AG04450 (cell line): Measurements from ENCODE around the gene FAF1. TPM values are rescaled to one million over a fixed set of nuclear protein-coding genes. Genes with fewer than 3 reads are reported as not detected.
"Not testable (repeated sequence)": the region's sequence is repeated elsewhere in the genome, so short reads cannot be mapped to it uniquely, and the experiment has no call there.

ENCODE experiments used
- CTCF ChIA-PET: fragments of 300-600, 350-600 bp; formaldehyde crosslinking; extraction: SDS; loops from one replicate; lab custom pipeline; 2022; ENCODE audit warnings: antibody characterized with exemption, inconsistent platforms; lab: Charles Lee
- POLR2A ChIA-PET: fragments of 350-600 bp; formaldehyde crosslinking; extraction: SDS; loops from one replicate; lab custom pipeline; 2021; ENCODE audit warnings: antibody characterized with exemption, inconsistent platforms; lab: Yijun Ruan, JAX
- DNase-seq: peaks from one replicate; pipeline ENCODE4 v3.0.0-alpha.2; 2011; ENCODE audit warnings: low read depth, low spot score
- H3K27ac ChIP-seq: one replicate; pipeline ENCODE4 v1.5.1; 2012; ENCODE audit warnings: low read depth, low read length, control low read depth
- H3K27me3 ChIP-seq: one replicate; pipeline ENCODE4 v1.6.0; 2012; ENCODE audit warnings: low read length; ENCODE audit not compliant: control insufficient read depth, insufficient read depth
- H3K4me3 ChIP-seq: 2 replicates; pipeline ENCODE4 v1.5.1; 2011; ENCODE audit warnings: mild to moderate bottlenecking, low read depth, low read length, control low read depth
- H3K9me3 ChIP-seq: 2 replicates; pipeline ENCODE4 v1.5.1; 2012; ENCODE audit warnings: low read length; ENCODE audit not compliant: control insufficient read depth, insufficient read depth
- polyA plus RNA-seq: library from polyadenylated mRNA; depleted of rRNA; stranded (reverse); fragments of >200 nt; gene quantifications from 2 replicates; pipeline ENCODE4 v1.2.3, GENCODE V29; 2011
- TF ChIP-seq, protein P1 (sequence below): IDR thresholded peaks from 2 replicates; pipeline ENCODE4 v1.5.1; 2011; ENCODE audit warnings: low read depth, low read length, control low read depth, inconsistent platforms

FAF1 gene
- polyA plus RNA-seq, 1 experiment, result 37.9 TPM

DNA sequence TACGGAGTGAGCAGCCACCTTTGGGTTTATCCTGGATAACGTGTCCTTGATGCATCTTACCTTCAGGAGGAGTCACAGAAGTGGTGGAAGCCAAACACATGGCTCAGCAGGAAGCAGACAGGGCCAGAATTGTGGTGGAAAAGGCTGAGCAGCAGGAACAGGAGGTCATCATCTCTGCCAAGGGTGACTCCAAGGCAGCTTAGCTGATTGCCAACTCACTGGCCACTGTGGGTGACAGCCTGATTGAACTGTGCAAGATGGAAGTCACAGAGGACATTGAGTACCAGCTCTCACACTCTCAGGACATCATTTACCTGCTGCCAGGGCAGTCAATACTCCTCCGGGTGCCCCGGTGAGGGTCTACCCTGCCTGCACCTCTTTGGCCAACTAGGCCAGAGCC, 179.3 kb downstream of the FAF1 start:
- no peaks in the 10 kb centered on the region for H3K27me3 ChIP-seq
- no peaks in the 10 kb centered on the region for H3K9me3 ChIP-seq
- ChIA-PET POLR2A (no interaction called here), CTCF (no interaction called here)
- no peak overlapping the region for H3K4me3 ChIP-seq
- no peak overlapping the region for H3K27ac ChIP-seq
- TF ChIP-seq, protein P1, sequence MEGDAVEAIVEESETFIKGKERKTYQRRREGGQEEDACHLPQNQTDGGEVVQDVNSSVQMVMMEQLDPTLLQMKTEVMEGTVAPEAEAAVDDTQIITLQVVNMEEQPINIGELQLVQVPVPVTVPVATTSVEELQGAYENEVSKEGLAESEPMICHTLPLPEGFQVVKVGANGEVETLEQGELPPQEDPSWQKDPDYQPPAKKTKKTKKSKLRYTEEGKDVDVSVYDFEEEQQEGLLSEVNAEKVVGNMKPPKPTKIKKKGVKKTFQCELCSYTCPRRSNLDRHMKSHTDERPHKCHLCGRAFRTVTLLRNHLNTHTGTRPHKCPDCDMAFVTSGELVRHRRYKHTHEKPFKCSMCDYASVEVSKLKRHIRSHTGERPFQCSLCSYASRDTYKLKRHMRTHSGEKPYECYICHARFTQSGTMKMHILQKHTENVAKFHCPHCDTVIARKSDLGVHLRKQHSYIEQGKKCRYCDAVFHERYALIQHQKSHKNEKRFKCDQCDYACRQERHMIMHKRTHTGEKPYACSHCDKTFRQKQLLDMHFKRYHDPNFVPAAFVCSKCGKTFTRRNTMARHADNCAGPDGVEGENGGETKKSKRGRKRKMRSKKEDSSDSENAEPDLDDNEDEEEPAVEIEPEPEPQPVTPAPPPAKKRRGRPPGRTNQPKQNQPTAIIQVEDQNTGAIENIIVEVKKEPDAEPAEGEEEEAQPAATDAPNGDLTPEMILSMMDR, result no peak
- no peak for DNase-seq

GRCh38 chr1:50779801-50780200, 180.3 kb downstream of the FAF1 start:
- no peak overlapping the region for H3K27ac ChIP-seq
- no peak for DNase-seq
- no peaks in the 10 kb centered on the region for H3K27me3 ChIP-seq
- ChIA-PET CTCF (interaction anchor here (1.1 kb wide), 1 partner anchor 93 kb away, joined by 3 read pairs; no protein-coding TSS in a partner anchor), POLR2A (no interaction called here)
- TF ChIP-seq, protein P1, result no peak
- no peak overlapping the region for H3K4me3 ChIP-seq
- H3K9me3 ChIP-seq, result no peaks in the 10 kb centered on the region

DNA sequence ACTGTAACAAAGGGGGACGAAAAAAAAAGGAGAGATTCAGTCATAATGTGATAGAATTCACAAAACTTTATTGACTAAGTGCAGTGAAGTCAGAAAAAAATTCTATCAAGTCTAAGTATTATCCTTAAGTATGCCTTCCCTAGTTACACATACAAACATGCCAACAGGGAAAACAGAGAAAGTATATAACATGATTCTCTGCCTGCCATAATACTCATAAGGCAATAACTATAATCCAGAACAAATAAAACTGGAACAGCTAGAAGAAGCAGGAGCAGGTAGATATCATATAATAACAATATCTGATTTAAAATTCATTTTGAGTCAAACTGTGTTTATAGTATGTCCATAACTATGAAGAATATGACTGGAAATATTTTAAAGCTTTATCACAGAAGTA, 184.3 kb downstream of the FAF1 start:
- H3K4me3 ChIP-seq, result no peak overlapping the region
- no peaks in the 10 kb centered on the region for H3K9me3 ChIP-seq
- POLR2A ChIA-PET, result interaction anchor here (0.6 kb wide), 1 partner anchor 460 kb away, joined by 3 read pairs; no protein-coding TSS in a partner anchor
- TF ChIP-seq, protein P1, result no peak
- no peaks in the 10 kb centered on the region for H3K27me3 ChIP-seq
- CTCF ChIA-PET, result interaction anchor here (0.6 to 9.1 kb wide), 16 partner anchors 9 to 493 kb away, joined by 3 to 181 read pairs (median 6); no protein-coding TSS in a partner anchor
- no peak for DNase-seq
- H3K27ac ChIP-seq, result no peak overlapping the region

DNA sequence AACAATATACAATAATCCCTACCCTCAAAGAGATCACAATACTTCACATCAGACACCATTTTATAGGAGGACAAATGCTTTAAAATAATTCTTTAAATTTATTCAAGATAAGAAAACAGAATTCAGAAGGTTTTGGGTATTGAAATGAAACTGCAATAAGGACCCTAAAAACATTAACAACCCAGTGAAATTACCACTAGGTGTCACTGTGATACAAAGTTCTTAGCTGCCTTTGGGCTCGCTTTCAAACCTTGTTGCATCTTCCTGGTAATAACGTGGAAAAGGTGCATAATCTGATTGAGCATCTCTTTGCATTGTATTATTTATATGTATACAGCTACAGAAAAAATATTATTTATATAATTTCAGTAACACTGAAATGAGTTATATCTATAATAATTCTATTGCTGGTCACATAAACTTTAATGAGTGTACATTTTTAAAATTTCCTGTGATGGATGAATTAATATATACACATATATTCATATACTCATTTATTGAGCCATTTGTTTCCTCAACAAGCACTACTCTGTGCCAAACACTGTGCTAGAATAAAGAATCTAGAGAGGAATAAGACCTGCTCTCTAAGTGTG, 185.2 kb downstream of the FAF1 start:
- TF ChIP-seq, protein P1, result peak; percentile 71
- no peaks in the 10 kb centered on the region for H3K27me3 ChIP-seq
- H3K27ac ChIP-seq, result no peak overlapping the region
- no peak overlapping the region for H3K4me3 ChIP-seq
- ChIA-PET POLR2A (no interaction called here), CTCF (interaction anchor here (0.5 to 9.1 kb wide), 53 partner anchors 8 to 521 kb away, joined by 3 to 181 read pairs (median 4); partner anchors contain the start of gene CDKN2C)
- no peaks in the 10 kb centered on the region for H3K9me3 ChIP-seq
- DNase-seq, result peak; percentile 39

DNA sequence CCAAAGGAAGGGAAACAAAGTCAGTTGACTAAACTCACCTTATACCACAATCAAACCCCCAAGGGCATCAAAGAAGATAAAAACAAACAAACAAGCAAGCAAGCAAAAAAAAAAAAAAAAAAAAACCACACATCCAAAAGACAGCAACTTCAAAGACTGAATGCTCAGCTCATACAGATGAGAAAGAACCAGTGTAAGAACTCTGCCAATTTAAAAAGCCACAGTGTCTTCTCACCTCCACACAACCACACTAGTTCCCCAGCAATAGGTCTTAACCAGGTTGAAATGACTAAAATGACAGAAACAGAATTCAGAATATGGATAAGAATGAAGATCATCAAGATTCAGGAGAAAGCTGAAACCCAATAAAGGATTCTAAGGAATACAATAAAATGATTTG, 193.4 kb downstream of the FAF1 start:
- no peak overlapping the region for H3K4me3 ChIP-seq
- POLR2A ChIA-PET, result no interaction called here
- no peak overlapping the region for H3K27ac ChIP-seq
- CTCF ChIA-PET, result interaction anchor here (0.6 to 1.3 kb wide), 4 partner anchors 8 to 747 kb away, joined by 3 to 6 read pairs (median 4); no protein-coding TSS in a partner anchor
- no peaks in the 10 kb centered on the region for H3K9me3 ChIP-seq
- TF ChIP-seq, protein P1, result no peak
- DNase-seq, result no peak
- H3K27me3 ChIP-seq, result no peaks in the 10 kb centered on the region

DNA sequence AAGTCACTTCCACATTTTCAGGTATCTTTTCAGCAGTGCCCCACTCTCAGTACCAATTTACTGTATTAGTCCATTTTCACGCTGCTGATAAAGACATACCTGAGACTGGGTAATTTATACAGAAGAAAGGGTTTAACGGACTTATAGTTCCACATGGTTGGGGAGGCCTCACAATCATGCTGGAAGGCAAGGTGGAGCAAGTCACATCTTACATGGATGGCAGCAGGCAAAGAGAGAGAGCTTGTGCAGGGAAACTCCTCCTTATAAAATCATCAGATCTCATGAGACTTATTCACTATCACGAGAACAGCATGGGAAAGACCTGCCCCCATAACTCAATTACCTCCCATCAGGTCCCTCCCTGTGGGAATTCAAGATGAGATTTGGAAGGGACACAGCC, 203.5 kb downstream of the FAF1 start:
- H3K27me3 ChIP-seq, DNase-seq, POLR2A ChIA-PET: not testable (repeated sequence)

GRCh38 chr1:50754764-50755163, 205.3 kb downstream of the FAF1 start:
- H3K27me3 ChIP-seq, H3K9me3 ChIP-seq, CTCF ChIA-PET, H3K4me3 ChIP-seq, POLR2A ChIA-PET, H3K27ac ChIP-seq, DNase-seq: not testable (repeated sequence)

More for the DNA sequence above, 203.5 kb downstream of the FAF1 start:
- H3K27ac ChIP-seq, H3K9me3 ChIP-seq, CTCF ChIA-PET, H3K4me3 ChIP-seq: not testable (repeated sequence)
